Measurements from ENCODE around the gene CREB3.

DNA sequence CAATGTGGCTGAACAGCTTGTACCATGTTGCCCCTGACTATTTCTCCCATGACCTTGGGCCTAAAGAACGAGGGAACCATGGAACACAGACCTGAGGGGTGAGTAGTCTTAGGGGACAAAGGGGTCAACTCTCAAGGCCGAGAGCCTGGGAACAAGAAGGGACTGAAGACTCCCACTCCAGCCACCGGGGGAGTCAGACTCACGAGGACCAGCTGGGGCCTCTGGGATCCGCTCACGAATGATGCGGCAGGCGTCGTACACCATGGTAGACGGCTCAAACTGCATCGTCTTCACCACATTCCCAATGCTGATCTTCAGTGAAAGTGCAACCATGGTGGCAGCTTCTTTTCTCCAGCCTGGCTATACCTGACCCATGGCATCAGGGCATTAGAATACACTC lies 7.1 kb upstream of the CREB3 start:
- TF ChIP-seq, protein P1, sequence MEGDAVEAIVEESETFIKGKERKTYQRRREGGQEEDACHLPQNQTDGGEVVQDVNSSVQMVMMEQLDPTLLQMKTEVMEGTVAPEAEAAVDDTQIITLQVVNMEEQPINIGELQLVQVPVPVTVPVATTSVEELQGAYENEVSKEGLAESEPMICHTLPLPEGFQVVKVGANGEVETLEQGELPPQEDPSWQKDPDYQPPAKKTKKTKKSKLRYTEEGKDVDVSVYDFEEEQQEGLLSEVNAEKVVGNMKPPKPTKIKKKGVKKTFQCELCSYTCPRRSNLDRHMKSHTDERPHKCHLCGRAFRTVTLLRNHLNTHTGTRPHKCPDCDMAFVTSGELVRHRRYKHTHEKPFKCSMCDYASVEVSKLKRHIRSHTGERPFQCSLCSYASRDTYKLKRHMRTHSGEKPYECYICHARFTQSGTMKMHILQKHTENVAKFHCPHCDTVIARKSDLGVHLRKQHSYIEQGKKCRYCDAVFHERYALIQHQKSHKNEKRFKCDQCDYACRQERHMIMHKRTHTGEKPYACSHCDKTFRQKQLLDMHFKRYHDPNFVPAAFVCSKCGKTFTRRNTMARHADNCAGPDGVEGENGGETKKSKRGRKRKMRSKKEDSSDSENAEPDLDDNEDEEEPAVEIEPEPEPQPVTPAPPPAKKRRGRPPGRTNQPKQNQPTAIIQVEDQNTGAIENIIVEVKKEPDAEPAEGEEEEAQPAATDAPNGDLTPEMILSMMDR (conservative IDR thresholded peaks at IDR 0.05 in 1 of 2, IDR thresholded peaks at IDR 0.05 in 1 of 2; ENCODE audit: extremely low read depth in 1 of 2, insufficient read depth in 1 of 2, low read depth in 1 of 2, low read length in 2 of 2), result no peak
- TF ChIP-seq EZH2 (IDR thresholded peaks at IDR 0.05; ENCODE audit: borderline replicate concordance, low read length), result no peak

All from mammary epithelial cell (primary cell).